Stimulated activated CD8-positive, alpha-beta memory T cell treated with anti-CD3 and anti-CD28 coated beads, Interleukin-12 subunit alpha, Interleukin-12 subunit beta, amount 100 ng/mL, for 24 hours (primary cell): ENCODE results near the gene PRMT3.
"Not testable (repeated sequence)": the region's sequence is repeated elsewhere in the genome, so short reads cannot be mapped to it uniquely, and the experiment has no call there.

Source experiments
- DNase-seq: peaks from one replicate; pipeline ENCODE4 v3.0.0-alpha.2; 2020; ENCODE audit errors: extremely low read depth

Gene PRMT3

DNA sequence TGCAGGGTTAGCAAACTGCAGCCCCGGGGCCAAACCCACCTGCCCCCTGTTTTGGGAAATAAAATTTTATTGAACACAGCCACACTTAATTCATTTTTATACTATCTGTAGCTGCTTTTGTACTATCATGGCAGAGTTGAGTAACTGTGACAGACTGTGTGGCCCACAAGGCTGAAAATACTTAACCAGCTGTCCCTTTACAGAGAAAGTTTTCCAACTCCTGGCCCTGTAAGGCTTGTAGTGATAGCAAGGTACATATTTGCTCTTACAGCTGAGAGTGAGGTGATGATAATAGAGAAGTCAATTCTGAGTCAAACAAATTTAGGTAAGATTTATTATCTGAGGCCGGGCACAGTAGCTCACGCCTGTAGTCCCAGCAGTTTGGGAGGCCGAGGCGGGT lies 124.5 kb downstream of the PRMT3 start:
- no peak for DNase-seq

DNA sequence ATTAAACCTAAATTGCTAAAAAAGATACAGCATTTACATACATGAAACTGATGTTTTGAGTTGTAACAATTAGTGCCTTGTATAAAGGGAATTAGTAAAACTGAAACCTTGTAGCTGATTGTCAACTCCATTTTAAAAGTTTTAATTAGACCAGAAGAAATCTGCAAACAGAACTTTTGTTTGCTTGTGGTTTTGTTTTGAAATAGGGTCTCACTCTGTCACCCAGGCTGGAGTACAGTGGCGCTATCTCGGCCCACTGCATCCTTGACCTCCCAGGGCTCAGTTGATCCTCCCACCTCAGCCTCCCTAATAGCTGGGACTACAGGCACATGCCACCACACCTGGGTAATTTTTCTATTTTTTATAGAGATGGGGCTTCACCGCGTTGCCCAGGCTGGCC lies 125.4 kb downstream of the PRMT3 start:
- DNase-seq: no peak

DNA sequence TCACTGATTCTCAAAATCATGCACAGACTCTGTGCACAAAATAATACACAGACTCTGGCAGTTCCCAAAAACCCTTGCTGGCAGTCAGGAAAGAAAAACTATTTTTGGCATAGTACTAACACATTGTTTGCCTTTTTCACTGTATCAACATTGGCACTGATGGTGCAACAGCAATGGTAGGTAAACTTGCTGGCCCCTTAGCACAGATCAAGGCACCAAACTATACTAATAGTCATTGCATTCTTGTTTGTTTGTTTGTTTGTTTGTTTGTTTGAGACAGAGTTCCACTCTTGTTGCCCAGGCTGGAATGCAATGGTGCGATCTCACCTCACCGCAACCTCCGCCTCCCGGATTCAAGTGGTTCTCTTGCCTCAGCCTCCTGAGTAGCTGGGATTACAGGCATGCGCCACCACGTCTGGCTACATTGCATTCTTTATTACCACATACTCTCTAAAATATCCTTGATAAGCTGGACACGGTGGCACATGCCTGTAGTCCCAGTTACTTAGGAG lies 130.9 kb downstream of the PRMT3 start:
- no peak for DNase-seq

DNA sequence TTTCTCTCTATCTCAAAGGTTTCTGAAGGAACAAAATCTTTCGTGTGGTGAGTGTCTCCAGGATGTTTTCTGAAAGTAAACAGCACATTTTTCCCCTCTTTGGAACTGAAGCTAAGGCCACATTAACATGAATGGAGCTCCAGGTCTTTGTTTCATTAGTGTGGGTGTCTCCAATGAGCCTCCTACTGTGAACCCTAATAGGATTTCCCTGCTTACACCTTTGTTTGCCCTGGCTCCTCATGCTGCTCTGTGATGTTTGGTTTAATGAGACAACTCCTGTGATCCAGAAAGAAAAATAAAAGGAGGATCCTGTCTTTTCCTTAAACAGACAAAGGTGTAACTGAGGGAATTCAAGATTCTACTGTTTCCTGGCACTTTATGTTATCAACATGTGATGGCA lies 135.0 kb downstream of the PRMT3 start:
- no peak for DNase-seq

DNA sequence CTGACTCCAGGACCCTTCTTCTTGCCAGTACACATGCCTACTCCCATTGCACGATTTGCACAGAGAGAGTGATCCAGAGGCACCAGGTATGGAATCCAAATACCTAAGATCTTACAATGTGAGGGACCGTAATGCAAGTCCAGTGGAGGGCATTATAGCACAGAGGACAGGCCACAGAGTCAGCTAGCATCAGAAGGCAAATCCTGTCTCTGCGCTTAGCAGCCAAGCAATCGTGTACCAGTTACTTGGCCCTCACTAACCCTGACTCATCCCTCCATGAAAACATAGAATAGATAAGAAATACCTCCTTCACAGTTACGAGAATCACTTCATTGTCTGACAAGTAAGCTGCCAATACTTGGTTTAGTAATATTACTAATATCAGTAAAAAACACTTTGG lies 142.2 kb downstream of the PRMT3 start:
- no peak for DNase-seq

DNA sequence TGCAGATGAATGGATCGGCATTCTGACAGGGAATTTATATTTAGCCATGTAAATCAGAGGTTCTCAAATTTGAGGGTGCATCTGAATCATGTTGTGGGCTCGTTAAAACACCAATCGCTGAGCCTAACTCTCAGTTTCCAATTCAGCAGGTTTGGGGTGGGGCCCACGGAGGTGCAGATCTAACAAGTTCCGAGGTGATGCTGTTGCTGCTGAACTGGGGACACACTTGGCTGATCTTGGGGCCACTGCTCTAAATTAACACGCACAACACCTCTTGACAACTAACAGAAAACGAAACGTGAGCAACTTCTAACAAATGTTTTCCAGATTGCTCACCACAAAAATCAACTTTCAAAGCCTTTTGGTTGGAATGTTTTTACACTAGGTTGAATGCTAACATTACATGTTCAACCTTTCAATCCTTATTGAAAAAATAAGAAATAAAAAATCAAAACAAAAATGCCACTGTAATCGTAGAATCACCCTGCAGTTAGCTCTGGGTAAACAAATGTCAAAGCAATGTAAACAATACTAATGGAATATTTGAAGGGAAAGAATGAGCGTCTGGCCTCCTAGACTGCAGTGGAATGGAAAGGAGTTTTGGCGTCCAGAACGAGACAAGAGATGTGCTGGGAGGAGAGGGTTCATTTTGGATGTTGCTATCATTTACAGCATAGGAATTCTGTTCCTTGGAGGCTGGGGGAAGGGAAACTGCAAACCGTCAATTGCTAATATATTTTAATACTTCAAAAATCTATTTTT lies 143.6 kb downstream of the PRMT3 start:
- DNase-seq: no peak

DNA sequence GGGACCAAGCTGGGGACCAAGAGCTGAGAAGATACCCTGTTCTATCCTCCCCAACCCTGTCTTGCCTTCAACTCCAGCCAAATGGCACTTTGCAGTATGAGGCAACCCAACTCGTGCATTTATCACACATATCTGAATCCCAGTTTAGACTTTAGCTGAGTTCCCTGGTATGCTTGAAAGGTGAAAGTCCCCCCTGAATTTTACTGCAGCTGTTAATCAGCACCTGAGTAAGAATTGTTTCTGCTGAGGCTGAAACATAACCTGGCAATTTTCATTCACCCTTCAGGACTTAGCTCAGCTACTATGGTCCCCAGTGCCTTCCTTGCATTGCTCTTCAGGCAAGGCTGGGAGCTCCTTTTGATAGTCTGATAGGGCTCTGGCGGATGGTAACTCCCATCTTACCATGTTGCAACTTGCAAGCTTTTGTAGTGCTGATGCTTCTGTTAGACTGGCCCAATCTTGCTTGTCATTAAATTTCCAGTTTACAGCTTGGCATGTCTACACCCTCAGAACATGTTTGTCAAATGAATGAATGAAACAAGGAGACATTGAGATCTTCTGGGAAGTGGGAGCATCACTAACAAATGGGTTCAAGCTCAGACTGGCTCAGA lies 147.9 kb downstream of the PRMT3 start:
- no peak for DNase-seq

DNA sequence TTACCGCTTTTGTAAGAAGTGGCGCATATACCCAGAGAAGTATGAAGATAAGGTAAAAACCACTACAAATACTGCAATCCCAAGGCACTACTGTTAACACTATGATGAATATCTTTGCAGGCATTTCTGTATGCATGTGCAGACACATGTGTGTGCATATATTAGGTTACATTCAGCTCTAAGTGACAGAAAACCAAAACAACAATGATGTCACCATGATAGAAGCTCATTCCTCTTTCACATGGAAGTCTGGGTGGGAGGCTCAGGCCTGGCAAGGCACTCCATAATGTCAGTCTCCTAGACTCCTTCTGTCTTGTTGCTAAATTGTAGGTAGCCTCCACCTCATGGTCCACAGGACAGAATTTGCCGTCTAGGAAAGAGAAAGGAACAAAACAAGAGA lies 148.8 kb downstream of the PRMT3 start:
- DNase-seq: no peak

DNA sequence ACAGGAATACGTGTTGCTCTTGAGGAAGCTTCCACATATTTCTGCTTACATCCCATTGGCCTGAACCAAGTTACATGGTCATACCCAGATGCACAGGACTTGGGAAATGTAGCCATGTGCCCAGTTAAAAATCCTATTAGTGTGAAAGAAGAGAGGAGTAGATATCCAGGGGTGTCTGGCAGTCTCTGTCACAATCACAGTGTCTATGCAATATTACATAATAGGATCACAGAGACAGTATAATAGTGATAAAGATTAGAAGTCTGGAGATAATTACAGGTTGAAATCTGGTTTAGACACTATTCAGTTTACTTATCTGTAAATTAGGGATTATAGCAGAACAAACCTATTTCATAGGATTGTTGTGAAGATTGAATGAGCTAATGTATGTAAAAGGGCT lies 149.3 kb downstream of the PRMT3 start:
- no peak for DNase-seq

DNA sequence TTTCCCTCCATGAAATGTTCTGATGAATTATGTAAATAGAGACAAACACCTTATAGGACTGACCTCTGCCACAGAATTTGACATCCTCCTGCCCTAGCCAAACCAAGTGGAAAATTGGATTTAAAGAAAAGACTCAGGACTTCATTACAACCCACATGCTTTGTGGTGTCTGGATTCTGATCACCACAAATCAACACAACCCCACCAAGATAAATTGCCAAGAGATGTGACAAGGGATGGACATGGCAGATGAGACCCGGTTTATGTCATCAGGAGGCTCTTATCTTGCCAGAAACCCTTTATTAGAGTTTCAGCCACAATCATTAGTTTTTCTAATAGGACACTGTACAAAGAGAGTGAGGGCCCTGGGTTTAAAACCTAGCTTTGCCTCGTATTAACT lies 154.0 kb downstream of the PRMT3 start:
- no peak for DNase-seq

DNA sequence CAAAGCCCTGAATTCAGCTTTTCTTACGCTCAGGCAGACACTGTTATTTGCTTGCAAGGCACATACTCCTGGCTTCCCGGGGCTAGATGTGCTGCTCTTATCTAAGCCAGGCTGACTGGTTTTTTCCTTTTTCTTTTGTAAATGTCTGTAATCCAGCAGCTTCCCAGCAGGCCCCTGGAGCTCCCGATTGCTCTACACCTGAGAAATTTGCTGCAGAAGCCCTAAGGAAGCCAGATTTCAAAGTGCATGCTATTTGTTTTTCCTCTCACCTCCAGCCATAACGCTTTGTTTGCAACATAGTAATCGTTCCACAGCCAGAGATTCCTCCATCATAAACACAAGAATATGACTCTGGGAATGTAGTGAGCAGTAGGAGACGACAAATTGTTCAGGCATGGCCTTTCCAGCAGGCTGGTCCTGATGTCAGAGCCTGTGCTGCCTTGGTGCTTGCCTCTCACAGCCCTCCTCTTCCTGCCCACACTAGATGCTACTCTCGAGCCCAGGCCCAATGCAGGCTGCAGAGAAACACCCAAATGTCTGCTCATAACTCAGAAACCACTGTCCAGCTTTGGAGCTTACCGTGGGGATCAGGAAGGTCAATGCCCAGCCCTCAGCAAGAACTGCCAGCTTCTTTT lies 157.2 kb downstream of the PRMT3 start:
- DNase-seq: no peak

DNA sequence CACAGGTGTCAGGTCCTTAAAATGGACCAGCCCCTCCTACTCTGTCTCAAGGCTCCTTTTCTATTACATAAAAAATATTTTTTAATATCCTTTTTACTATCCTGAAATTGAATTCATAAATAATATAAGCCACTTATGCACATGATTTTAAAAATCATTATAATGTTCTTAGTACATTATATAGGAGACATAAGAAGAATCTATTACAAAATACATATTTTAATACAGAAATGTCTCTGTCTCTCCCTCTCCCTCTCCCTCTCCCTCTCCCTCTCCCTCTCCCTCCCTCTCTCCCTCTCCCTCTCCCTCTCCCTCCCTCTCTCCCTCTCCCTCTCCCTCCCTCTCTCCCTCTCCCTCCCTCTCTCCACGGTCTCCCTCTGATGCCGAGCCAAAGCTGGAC lies 159.9 kb downstream of the PRMT3 start:
- no peak for DNase-seq

DNA sequence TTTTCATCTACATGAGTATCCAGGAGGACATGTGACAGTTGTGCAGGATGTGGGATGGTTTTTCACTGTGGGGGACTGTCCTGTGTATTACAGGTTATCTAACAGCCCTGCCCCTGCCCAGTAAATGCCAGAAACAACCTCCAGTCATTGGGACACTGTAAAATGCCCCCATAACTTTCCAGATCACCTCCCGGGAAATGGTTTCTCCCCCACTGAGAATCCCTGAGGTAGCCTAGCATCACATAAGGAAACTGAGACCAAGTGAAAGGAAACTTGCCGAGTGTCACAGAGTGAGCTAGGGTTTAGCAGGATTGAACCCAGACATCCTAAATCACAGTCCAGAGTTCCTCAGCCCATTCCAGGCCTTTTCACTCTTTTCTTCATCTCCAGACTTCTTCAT lies 163.6 kb downstream of the PRMT3 start:
- no peak for DNase-seq

DNA sequence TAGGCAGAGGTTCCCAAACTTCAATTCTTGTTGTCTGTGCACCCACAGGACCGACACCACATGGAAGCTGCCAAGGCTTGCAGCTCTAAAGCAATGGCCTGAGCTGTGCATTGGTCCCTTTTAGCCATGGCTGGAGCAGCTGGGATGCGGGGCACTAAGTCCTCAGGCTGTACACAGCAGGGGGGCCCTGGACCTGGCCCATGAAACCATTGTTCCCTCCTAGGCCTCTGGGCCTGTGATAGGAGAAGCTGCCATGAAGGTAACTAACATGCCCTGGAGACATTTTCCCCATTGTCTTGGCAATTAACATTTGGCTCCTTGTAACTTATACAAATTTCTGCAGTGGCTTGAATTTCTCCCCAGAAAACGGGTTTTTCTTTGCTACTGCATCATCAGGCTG lies 168.3 kb downstream of the PRMT3 start:
- DNase-seq: no peak

DNA sequence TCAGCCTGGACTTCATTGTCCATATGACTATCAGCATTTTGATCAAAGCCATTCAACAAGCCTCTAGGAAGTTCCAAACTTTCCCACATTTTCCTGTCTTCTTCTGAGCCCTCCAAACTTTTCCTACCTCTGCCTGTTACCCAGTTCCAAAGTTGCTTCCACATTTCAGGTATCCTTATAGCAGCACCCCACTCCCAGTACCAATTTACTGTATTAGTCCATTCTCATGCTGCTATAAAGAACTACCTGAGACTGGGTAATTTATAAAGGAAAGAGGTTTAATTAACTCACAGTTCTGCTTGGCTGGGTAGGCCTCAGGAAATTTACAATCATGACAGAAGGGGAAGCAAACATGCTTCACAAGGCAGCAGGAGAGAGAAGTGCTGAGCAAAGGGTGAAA lies 168.9 kb downstream of the PRMT3 start:
- DNase-seq: not testable (repeated sequence)

DNA sequence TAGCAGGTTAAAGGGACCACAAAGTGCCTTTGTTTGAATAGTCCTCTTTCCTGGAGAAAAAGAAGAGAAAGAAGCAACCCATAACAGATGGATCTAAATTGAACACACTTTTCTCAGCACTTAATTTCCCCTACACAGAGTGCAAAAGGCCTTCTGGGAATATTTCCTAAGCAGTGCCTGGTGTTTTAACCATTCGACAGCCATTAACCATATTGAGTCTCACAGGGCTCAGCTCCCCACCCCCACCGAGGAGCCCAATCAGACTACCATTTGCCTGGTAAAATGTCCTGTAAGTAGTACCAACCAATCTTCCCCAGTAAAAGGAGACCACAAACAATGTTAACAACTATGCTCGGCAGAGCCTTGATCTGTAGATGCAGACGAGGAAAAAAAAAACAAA lies 171.2 kb downstream of the PRMT3 start:
- DNase-seq: no peak
